Measurements from ENCODE around the gene KCTD16.

Gene KCTD16

DNA sequence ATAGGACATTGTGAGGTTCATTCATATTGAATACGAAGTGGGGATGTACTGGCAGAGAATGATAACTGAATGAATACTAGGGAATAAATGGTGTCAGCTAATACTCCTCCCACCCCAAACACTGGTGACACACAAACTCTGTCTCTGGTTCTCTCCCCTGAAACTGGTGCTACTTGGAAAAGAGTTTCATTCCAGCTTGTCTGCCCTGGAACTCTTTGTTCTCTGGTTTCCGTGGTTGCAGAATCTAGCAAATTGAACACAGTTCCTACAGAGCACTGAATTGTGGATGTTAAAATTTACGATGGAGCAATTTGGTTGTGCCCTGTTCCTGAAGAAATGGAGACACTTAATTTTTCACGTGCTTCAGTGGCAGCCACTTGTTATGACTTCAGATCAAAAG lies 181.7 kb downstream of the KCTD16 start:
- DNase-seq: no peak

DNA sequence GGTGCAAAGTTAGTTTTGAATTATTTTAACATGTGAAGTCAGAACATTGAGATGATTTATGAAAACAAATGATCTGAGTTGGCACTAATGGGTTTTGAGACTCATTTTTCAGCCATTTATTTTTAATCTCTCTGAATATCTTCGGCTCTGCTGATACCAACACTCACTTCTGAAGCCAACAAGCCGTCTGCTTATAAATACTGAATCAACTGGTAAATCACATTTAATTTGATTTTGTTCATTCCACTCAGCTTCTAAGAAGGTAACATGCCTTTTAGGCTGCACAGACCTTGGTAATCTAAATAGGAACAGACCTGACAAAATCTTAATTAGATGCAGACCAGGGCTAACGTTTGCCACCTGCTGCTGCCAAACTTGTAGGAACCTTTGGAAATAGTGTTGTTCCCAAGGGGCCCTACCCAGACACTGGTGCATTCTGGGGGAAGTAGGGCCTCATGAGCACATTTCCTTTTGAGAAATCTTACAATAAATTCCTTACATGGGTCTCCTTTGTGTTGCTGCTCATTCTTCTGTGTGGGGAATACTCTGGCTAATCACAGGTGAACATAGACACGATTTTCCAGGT lies 182.2 kb downstream of the KCTD16 start:
- DNase-seq: no peak

DNA sequence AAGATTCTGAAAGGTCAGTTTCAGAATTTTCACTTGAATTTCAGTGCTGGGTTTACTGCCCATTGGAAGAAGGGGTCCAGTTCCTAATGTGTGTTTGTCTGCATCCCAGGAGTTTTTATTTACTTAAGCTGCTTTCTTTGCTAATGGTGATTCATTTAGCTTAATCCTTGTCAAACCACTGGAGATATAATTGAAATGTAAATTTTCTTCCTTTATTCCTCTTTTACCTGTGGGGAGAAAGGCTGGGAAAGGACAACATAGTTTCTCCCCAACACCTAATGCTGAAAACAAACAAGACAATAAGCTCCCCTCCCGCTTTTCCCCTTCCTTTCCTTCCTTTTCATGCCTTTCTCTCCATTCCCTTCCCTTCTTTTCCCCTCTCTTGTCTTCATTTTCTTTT lies 185.8 kb downstream of the KCTD16 start:
- DNase-seq: no peak

DNA sequence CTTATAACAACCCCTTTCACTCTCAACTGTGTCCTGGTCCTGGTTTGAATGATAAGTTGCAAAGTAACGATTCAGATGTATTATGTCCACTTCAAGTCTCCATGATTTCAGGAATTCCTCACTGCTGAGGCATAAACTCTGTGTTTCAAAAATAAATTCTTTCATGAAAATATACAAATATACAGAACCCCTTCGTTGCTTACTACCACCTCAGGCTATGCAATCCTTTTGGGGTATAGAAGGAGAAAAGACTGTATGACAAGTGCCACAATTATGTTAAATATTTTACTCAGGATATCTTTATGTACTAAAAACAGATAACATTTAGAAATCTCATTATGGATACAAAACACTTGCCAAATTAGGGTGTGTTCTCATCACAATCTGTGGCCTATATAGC lies 190.7 kb downstream of the KCTD16 start:
- DNase-seq: no peak

DNA sequence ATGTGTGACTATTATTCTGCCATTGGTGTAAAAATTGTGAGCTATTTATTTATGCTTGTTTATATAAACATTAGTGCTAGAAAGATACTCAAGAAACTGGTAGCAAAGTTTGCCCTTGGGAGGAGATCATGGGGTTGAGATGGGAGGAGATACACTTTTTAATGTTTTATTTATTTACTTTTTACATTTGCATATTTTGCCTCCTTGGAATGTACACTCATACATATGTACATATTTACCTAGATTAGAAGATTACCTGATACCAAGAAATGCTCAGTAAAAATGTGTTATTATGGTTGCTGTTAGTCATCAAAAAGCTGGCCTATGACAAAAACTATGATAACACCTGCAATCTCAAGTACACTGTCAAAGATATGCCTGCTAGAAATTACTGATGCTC lies 195.2 kb downstream of the KCTD16 start:
- no peak for DNase-seq

DNA sequence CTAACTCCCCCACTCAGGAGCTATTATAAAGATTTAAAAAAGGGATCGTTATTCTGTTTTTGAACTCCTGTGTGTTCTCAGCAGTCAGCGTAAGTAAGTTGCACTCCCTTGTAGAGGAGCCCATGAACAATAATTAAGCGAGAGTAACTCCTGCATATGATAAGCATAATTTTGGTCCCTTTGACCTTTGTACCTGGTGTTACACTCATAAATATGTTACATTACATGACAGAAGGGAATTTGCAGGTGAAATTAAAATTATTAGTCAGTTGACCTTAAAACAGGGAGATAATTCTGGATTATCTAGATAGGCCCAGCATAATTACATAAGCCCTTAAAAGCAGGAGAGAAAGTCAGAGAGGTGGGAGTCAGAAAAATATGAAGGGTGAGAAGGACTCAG lies 197.3 kb downstream of the KCTD16 start:
- DNase-seq: no peak

DNA sequence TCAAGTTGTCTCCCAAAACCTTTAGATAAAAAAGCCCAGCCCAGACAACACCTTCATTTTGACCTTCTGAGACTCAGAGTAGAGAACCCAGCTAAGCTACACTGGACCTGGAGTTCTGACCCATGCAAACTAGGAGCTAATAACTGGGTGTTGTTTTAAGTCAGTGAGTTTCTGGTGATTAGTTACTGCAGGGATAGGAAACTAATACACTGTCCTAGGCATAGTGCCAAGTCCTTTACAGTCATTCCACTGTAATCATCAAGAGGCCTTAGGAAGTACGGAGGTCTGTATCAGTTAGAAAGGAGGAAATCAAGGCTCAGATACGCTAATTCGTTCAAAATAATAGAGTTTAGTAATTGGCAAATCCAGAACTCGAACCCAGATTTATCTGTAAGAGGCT lies 197.9 kb downstream of the KCTD16 start:
- DNase-seq: no peak

DNA sequence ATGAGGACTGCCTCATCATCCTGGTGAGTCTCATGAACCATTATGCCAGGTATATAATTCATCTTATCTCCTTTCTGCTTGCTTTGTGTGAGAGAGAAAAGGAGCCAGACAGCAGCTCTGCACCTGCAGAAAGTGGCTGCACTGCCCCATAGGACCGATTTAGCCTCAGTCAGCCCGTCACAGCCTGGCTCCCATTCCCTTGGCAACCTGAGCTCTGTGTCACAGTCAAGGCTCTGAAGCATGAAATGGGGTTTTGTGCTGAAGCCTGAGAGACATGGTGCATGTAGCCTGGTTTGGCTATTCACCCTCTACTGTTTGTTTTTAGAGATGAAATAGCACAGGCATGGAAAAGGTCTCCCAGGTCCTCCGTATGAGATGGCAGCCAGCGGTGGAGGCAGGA lies 198.3 kb downstream of the KCTD16 start:
- peak; percentile 68 to 72 for DNase-seq

DNA sequence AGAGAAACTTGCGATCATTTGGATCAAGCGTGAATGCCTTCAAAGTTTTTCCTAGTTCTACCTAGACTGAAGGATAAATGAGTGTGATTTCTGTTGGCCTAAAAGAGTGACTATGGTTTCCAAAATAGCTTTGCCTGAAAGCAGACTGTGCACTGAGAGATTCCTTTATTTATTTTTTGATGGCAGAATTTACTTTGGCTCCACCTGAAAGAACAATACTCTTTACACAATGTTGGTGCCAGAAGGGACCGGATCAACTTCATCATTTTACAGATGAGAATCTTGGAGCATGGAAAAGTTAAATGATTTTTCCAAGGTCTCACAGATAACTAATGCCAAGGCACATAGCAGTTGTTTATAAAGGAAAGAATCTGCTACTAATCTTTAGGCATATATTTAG lies 199.6 kb downstream of the KCTD16 start:
- no peak for DNase-seq

DNA sequence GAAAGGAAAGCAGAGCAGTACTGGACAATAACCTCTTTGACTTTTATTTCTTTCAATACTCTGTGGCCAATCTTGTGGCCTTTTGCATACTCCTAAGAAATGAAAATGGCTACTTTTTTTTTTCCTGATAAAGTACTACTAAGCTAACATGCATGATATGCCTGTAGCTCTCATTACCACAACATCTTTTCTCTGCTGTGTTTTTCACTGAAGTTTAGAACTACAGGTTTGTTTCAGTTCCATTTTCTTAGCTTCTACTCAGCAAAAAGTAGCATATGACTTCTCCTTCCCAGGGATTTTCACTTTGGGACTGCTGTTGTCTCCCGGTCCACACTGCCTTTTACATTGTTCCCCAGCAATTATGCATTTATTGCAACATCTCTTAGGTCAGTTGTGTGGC lies 204.0 kb downstream of the KCTD16 start:
- DNase-seq: no peak

DNA sequence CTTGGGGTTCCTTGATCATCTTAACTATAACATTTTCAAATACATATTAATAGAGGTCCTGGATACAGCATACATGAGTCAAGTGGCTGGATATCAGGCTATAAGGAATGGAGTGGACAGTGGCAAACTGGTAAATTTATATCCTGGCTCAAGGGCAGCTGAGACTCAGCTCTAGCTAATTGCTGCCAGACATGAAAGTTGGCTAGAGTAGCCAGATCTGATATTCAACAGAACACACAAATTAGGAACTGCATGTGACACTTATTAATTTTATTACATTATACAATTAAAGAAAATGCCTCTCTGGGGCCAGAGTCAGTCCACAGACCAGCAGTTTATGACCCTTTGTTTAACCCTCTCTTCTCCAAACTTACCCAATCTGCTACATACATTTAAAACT lies 206.5 kb downstream of the KCTD16 start:
- DNase-seq: no peak

DNA sequence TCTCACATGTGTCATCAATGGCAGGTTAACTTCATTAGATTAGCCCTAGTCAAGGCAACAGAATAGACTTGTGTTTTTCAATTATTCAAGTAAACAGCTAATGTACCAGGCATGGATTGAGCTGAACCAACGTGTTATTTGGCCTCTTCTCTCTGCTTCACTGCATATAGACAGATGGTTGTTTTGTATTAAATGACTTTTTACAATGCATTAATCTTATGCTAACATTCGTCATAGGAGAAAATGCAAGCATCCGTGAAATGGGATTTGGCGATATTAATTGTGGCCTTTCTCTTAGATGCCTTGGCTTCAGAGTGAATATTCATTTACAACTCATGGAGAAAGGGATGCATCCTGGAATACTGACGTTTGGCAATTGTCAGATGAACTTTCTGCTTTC lies 208.0 kb downstream of the KCTD16 start:
- DNase-seq: no peak

DNA sequence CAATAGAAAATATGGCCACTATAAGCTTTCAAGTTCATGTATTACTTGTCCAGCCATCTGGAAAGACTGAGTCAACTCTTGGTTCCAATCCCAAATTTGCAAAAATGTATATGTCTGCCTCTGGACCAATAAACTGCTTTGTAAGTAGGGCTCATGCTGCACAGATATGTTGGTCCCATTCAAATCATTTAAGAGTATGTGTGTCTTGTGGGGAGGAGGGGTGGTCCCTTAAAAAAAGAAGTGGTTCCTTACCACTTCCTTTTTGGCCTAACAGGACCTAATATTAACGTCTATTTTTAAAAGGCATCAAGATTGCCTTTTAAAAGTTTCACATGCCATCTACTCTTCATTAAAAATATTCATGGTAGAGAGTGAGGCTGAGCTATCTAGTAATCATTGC lies 214.9 kb downstream of the KCTD16 start:
- no peak for DNase-seq

DNA sequence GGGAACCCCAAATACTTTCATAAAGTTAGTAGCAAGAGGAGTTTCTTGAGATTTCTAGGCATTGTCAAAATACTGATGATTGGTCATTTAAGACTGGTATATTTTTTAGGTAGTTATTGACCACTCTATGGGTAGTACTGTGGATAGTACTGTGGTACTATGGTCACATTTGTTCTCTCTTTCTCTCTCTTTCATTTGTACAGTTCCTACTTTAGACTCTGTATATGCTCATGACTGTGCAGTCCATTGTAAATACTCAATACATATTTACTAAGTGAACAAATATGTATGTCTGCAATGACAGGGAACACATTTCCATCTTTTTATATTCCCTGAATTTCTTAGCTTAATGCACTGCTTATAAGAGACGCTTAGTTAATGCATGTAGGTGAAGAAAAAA lies 215.6 kb downstream of the KCTD16 start:
- no peak for DNase-seq

DNA sequence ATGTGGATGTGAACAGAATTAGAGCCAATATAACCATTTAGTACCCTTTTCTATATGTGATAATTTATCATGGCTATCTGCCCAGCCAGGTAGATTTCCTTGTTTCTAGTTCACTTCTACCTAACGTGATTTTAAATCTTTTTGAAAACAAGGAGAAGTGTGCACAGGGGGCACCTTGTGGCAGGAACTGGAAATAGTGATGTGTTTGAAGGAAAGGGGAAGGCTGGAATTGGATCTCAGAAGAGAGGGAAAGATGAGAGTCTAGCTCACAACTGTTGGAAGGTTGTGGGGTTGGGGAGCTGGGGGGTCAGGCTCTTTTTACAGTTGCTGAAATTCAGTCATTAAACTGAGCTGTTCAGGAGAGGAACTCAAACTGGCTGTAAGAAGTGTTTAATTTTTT lies 219.5 kb downstream of the KCTD16 start:
- DNase-seq: no peak

DNA sequence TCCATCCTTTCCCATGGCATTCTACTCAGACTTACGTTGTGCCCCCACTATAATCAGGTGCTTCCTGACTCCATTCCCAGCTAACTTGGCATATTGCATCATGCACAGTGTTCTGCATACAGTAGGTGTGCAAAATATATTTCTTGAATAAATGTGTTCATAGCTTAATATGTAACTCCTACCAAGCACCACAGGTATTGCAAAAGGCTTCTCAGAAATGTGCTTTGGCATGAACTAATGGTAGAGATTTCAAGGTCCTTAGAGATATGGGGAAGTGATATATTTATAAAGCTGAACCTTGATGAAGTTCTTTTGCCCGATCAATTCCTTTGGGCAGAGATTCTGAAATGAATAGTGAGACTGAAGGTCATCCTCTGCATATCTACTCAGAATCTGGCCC lies 220.4 kb downstream of the KCTD16 start:
- no peak for DNase-seq

DNA sequence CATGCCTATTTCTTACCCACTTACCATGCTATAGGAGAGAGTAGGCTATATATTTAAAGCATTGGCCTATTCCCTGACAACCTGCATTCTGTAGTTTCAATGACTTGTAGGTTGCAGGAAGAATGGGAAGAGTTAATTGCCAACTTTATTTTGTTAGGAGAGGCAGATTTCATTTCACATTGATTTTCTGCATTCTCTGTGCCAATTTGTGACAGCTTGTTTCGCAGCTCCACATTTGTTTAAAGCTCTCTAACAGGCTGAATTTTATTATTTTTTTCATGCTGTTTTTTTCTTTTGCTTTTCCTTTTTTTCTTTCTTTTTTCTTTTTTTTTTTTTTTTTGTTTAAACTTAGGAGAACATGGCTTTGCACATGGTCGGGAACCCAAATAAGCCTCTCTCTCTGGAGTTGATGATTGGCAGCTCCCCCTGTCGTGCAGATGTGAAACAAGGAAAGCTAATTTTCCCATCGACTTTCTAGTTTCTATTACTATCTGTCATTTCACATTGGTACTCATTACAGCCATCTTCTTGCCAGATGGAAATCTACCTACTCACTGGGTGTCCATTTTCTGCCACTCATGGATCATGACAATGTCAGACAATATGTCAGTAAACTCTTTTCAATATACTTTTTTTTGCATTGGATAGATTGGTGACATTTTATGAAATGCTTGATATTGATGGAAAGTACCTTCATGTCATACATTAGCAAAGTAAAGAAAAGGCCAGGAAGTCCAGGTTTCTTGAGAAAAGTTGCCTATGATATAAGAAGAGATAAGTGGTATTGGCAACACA lies 223.2 kb downstream of the KCTD16 start:
- DNase-seq: no peak

DNA sequence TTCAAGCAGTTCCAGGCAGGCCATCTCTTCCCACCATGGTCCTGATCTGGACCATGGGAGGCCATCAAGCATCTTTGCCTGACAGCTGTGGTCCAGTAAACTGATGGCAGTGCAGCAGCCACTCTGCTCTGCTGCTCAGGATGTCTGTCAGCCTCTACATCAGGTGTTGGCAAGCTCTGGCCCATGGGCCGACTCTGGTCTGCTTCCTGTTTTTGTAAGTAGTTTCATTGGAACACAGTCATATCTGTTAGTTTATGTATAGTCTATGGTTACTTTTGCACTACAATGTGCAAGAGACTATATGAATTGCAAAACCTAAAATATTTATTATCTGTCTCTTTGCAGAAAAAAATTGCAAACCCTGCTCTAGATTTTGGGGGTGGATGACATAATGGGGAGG lies 225.0 kb downstream of the KCTD16 start:
- DNase-seq: no peak

DNA sequence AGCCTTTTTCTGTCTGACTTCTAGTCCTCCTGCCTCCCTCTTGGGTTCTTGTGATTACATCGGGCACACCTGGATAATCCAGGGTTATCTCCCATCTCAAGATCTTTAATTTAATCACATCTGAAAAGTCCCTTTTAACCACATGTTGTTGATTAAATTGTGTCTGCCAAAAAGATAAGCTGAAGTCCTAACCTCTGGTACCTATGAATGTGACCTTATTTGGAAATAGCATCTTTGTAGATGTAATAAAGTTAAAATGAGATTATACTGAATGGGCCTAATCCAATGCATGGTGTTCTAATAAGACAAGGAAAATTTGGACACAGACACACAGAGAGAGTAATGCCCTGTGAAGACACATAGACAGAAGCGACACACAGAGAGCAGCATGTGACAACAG lies 232.4 kb downstream of the KCTD16 start:
- DNase-seq: no peak

DNA sequence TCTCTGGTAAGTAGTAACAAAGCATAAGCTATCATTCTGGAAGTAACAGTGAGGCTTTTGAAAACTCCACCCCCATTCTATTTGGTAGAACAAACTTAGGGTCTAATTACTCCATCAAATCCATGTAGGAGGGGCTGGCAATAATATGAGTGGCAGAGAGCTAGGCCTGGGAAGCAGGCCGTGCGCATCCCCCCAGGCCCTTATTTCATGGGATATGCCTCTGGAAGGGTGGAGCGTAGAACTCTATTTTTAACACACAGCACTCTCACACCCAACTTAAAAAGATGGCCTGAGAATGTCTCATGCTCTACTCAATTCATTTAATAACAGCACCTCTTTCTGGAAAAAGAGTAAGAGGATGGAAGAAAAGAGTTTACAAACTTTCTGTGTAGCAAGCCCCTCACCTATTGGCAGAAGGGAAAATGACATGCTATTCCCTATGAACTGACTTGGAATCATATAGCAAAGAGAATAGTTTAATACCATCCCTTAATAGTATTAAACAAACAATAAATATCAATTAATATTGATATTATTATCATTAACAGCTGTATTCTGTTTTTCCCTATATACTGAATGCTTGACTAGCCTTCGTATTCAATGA lies 233.2 kb downstream of the KCTD16 start:
- DNase-seq: no peak

DNA sequence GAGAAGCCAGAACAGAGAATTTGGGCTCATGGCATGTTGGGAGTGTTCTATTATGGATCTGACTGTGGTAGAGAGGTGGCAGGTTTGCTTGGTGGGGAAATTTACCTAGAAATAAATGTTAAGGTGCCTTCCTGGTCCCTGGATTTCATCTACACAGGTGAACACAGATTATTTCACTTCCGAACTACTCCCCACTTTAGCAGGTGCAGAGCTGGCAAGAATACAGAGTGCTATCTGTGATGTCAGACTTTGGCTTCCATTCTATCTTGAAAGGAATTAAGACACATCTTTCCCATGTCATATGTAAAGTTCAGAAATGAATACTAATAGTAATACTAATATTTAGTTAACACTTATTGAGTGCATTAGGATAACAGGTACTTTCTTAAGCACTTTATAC lies 234.0 kb downstream of the KCTD16 start:
- DNase-seq: no peak

DNA sequence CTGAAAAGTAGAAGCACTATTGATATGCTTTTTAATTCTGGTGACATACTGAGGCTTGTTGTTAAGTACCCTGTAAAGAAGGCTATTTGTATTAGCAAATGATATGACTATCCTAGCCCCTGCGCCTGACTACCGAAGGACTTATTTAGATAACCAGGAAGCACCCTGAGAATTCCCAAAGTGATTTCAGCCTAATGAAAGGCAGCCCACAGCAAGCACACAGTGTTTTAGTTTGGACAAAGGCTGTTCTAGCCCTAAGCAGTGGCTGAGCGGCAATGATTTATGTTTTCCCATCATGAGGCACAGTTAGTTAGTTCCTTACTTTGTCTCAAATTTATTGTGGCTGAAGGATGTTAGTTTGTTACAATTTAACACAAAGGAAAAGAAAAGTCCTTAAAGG lies 235.3 kb downstream of the KCTD16 start:
- DNase-seq: no peak

DNA sequence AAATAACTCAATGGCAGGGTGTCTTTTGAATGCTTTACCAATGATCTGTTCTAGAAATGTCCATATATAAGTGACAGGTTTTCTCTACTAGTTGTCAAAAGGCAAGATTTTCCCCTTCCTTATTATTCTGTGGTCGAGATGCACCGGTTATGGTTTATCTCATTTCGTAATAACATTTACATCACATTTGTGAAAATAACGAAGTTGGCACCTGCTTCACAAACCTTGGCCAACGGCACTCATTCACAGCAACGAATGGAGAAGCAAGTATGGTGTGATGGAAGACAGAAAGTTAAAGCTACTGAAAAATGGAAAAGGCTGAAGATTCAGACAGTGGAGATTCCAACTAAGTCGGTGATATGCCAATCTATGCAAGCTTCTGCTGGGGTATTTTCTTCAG lies 235.8 kb downstream of the KCTD16 start:
- no peak for DNase-seq

DNA sequence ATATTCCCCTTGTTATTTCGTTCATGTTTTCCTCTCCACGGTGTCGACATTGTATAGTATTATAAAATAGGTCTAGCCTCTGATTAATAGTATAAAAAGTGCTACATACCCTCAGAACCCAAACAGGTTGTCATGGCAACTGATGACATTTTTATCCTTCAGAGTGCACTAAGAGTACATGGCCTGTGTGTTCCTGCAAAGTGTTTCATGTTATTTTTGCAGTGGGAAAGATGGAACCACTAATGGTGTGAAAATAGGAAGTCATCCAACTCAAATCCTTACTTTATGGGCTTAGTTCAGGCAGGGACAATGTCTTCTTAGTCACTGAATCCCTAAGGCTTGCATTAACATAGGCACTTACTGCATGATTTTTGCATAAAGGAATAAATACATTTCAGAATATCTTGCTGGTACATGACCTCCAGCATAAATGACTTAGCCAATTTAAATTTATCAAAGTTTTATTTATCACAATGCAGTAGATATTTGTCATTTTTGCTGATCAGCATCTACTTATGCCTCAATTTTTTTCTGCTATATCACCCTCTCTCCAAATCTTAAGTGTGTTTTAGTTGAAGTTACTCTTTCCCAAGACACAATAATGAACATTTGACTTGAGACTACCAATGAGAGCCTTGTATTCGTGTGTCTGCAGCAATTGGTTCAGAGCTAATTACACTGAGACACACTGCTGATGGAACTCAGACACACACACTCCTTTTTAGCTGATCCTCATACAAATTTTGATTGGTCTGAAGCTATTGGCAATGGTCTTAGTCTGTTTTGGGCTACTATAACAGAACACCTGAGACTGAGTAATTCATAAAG lies 243.7 kb downstream of the KCTD16 start:
- DNase-seq: no peak
